Measurements from ENCODE around the gene CD93.

- TF ChIP-seq CTCF (IDR thresholded peaks at IDR 0.05) (no peak), POLR2A (IDR thresholded peaks at IDR 0.05) (no peak)
Observed at GRCh38 chr20:23095499-23095898, 9.4 kb upstream of the CD93 start.

Data from testis (tissue), 2 donors.